Omental fat pad (tissue), 4 donors: ENCODE data around the gene PTGES. TPM values are rescaled to one million over a fixed set of nuclear protein-coding genes. Genes with fewer than 3 reads are reported as not detected.

ENCODE experiments used
- ATAC-seq: fragments of 150-250 bp; one replicate; pipeline ENCODE4 v1.9.1; 2016; ENCODE audit warnings: mild to moderate bottlenecking, moderate library complexity; ENCODE audit not compliant: low FRiP score
- DNase-seq: peaks from one replicate; pipeline ENCODE4 v3.0.0-alpha.2; 2019; ENCODE audit warnings: low spot score
- CTCF ChIP-seq, 3 donors: fragments of 450-650 bp; IDR thresholded peaks; one replicate each; pipeline ENCODE4 v1.5.1; 2016 to 2017; ENCODE audit warnings: antibody characterized with exemption in 3 of 3, mild to moderate bottlenecking in 3 of 3, moderate library complexity in 2 of 3
- total RNA-seq, 4 donors: library from RNA; depleted of rRNA; stranded (reverse); fragments of >200 nt; gene quantifications; one replicate each; pipeline ENCODE4 v1.1.0, GENCODE V29; 2016

Gene PTGES
- total RNA-seq, 4 donors from 2014 or later: 4.2 to 12.4 (median 8.9) TPM

GRCh38 chr9:129724456-129725190 is 28.2 kb downstream of the PTGES start:
- TF ChIP-seq CTCF (IDR thresholded peaks at IDR 0.05): no peak
- ATAC-seq (no peak), DNase-seq (no peak)

GRCh38 chr9:129722913-129723312 is 29.9 kb downstream of the PTGES start:
- no peak for TF ChIP-seq CTCF (IDR thresholded peaks at IDR 0.05)
- DNase-seq (no peak), ATAC-seq (no peak)

GRCh38 chr9:129720865-129721545 is 31.8 kb downstream of the PTGES start:
- TF ChIP-seq CTCF (IDR thresholded peaks at IDR 0.05): no peak
- no peak for ATAC-seq
- DNase-seq: no peak

- ATAC-seq: no peak
- no peak for DNase-seq
- no peak for TF ChIP-seq CTCF (IDR thresholded peaks at IDR 0.05)
Observed at GRCh38 chr9:129720181-129720864, 32.5 kb downstream of the PTGES start.

GRCh38 chr9:129719135-129719534 is 33.7 kb downstream of the PTGES start:
- no peak for TF ChIP-seq CTCF (IDR thresholded peaks at IDR 0.05)
- no peak for ATAC-seq
- DNase-seq: no peak

- ATAC-seq (no peak), DNase-seq (no peak)
- TF ChIP-seq CTCF (IDR thresholded peaks at IDR 0.05): no peak
Observed at GRCh38 chr9:129718647-129719046, 34.2 kb downstream of the PTGES start.
